NB4 (cell line): ENCODE data around the gene CIB4.

Experiments
- CTCF ChIP-seq: IDR thresholded peaks from one replicate; pipeline ENCODE4 v1.5.1; 2012; ENCODE audit warnings: low read depth, low read length
- MYC ChIP-seq: IDR thresholded peaks from 2 replicates; pipeline ENCODE4 v1.6.1; 2011; ENCODE audit warnings: low read depth, low read length
- POLR2A ChIP-seq: IDR thresholded peaks from 2 replicates; pipeline ENCODE4 v1.6.1; 2011; ENCODE audit warnings: mild to moderate bottlenecking; ENCODE audit not compliant: insufficient read length; ENCODE audit errors: extremely low read depth

DNA sequence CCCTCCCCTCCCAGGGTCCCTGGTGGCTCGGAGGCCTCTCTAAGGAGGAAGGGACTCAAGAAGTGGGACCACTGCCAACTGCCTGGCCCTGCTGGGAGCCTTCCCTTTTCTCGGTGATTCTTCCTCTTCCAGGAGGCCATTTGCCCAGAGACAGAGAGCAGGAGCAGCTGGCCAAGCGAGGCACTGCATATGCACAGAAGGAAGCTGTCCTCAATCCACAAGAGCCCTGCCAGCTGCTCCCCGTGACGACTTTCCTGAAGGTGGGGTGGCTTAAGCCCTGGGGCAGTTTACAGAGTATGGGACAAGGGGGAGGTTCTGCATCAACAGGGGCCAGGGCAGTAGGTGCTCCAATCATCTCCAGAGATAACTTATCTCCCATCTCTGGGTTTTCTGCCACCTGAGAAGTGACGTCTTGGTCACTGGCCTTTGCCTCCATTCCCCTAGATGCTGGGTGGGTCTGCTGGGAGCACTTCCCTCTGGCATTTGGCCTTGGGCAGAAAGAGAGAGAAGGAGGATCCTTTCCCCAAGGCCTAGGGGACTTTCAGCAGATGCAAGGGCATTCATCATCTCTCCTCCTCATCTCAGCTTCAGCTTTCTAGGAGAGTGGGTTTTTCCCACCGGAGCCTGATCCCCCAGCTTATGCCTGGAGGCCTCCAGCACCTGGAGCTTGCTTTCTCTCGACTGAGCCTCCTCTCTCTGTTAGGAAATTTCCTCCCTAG lies 28.5 kb downstream of the CIB4 start:
- TF ChIP-seq CTCF: no peak
- no peak for TF ChIP-seq POLR2A
- no peak for TF ChIP-seq MYC
